Measurements from ENCODE around the gene TOP2B. TPM values are rescaled to one million over a fixed set of nuclear protein-coding genes. Genes with fewer than 3 reads are reported as not detected.

The TOP2B gene
- total and polyA plus RNA-seq, 2 experiments from 2014 or later = 92.0 to 179 TPM

DNA sequence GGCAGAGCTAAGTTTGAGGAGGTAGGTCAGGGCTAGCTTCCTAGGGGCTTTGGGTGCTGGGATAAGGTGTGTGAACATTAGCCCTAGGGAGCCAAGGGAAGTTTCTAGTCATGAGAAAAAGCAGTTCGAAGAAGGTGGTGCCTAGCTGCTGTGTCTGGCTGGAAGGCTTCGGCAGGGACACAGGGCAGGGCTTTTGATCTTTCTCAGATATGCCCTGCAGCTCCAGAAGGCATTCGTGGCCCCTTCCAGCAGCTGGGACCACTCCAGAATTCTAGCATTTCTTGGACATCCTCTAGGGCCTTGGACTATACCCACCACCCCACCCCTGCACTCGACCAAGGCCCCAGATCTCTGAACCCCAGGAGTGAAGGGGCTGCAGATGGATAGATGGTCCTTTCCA lies 88.6 kb downstream of the TOP2B start:
- no peak for ATAC-seq

More for the DNA sequence above, 88.6 kb downstream of the TOP2B start:
- Histone ChIP-seq H3K27ac (ENCODE audit: low read depth) (no peak overlapping the region), H3K4me2 (no peak overlapping the region), H3K27me3 (ENCODE audit: insufficient read depth) (no peaks in the 10 kb centered on the region), H3K79me2 (replicated peaks; ENCODE audit: insufficient read depth) (no peaks in the 10 kb centered on the region), H3K4me1 (ENCODE audit: insufficient read depth) (no peaks in the 10 kb centered on the region), H3F3A (replicated peaks; ENCODE audit: low read depth) (no peaks in the 10 kb centered on the region), H2AFZ (no peak overlapping the region), H3K36me3 (ENCODE audit: insufficient read depth) (no peaks in the 10 kb centered on the region), H4K20me1 (replicated peaks; ENCODE audit: insufficient read depth) (no peaks in the 10 kb centered on the region), H3K9me2 (ENCODE audit: insufficient read depth) (peaks cover 5% of the 10 kb centered on the region; the same call in 1 of the 2 replicates), H3K4me3 (no peak overlapping the region)
- no peaks in the 10 kb centered on the region for H3K36me3 Mint-ChIP-seq (ENCODE audit: low read depth)
- H3K4me3 Mint-ChIP-seq = no peak overlapping the region
- H3K4me1 Mint-ChIP-seq = peaks cover 8% of the 10 kb centered on the region
- no peak overlapping the region for H3K27ac Mint-ChIP-seq
- no peak for DNase-seq (ENCODE audit: low spot score)
- TF ChIP-seq ZNF114 (CRISPR knock-in tag; IDR thresholded peaks at IDR 0.05) (no peak), ZNF331 (CRISPR knock-in tag; IDR thresholded peaks at IDR 0.05; ENCODE audit: low read depth) (no peak), JUNB (IDR thresholded peaks at IDR 0.05; ENCODE audit: unreplicated experiment) (no peak), NANOG (IDR thresholded peaks at IDR 0.05; ENCODE audit: borderline replicate concordance) (no peak), POLR2AphosphoS5 (IDR thresholded peaks at IDR 0.05; ENCODE audit: low read depth) (no peak), EZH2phosphoT487 (IDR thresholded peaks at IDR 0.05; ENCODE audit: unreplicated experiment) (no peak), STAT1 (IDR thresholded peaks at IDR 0.05; ENCODE audit: unreplicated experiment) (no peak), EZH2 (IDR thresholded peaks at IDR 0.05; ENCODE audit: low read depth, unreplicated experiment) (no peak)
- TF ChIP-seq, protein P1, sequence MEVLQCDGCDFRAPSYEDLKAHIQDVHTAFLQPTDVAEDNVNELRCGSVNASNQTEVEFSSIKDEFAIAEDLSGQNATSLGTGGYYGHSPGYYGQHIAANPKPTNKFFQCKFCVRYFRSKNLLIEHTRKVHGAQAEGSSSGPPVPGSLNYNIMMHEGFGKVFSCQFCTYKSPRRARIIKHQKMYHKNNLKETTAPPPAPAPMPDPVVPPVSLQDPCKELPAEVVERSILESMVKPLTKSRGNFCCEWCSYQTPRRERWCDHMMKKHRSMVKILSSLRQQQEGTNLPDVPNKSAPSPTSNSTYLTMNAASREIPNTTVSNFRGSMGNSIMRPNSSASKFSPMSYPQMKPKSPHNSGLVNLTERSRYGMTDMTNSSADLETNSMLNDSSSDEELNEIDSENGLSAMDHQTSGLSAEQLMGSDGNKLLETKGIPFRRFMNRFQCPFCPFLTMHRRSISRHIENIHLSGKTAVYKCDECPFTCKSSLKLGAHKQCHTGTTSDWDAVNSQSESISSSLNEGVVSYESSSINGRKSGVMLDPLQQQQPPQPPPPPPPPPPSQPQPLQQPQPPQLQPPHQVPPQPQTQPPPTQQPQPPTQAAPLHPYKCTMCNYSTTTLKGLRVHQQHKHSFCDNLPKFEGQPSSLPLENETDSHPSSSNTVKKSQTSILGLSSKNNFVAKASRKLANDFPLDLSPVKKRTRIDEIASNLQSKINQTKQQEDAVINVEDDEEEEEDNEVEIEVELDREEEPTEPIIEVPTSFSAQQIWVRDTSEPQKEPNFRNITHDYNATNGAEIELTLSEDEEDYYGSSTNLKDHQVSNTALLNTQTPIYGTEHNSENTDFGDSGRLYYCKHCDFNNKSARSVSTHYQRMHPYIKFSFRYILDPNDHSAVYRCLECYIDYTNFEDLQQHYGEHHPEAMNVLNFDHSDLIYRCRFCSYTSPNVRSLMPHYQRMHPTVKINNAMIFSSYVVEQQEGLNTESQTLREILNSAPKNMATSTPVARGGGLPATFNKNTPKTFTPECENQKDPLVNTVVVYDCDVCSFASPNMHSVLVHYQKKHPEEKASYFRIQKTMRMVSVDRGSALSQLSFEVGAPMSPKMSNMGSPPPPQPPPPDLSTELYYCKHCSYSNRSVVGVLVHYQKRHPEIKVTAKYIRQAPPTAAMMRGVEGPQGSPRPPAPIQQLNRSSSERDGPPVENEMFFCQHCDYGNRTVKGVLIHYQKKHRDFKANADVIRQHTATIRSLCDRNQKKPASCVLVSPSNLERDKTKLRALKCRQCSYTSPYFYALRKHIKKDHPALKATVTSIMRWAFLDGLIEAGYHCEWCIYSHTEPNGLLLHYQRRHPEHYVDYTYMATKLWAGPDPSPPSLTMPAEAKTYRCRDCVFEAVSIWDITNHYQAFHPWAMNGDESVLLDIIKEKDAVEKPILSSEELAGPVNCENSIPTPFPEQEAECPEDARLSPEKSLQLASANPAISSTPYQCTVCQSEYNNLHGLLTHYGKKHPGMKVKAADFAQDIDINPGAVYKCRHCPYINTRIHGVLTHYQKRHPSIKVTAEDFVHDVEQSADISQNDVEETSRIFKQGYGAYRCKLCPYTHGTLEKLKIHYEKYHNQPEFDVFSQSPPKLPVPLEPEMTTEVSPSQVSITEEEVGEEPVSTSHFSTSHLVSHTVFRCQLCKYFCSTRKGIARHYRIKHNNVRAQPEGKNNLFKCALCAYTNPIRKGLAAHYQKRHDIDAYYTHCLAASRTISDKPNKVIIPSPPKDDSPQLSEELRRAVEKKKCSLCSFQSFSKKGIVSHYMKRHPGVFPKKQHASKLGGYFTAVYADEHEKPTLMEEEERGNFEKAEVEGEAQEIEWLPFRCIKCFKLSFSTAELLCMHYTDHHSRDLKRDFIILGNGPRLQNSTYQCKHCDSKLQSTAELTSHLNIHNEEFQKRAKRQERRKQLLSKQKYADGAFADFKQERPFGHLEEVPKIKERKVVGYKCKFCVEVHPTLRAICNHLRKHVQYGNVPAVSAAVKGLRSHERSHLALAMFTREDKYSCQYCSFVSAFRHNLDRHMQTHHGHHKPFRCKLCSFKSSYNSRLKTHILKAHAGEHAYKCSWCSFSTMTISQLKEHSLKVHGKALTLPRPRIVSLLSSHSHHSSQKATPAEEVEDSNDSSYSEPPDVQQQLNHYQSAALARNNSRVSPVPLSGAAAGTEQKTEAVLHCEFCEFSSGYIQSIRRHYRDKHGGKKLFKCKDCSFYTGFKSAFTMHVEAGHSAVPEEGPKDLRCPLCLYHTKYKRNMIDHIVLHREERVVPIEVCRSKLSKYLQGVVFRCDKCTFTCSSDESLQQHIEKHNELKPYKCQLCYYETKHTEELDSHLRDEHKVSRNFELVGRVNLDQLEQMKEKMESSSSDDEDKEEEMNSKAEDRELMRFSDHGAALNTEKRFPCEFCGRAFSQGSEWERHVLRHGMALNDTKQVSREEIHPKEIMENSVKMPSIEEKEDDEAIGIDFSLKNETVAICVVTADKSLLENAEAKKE (CRISPR knock-in tag; IDR thresholded peaks at IDR 0.05) = no peak
- TF ChIP-seq, protein P2, sequence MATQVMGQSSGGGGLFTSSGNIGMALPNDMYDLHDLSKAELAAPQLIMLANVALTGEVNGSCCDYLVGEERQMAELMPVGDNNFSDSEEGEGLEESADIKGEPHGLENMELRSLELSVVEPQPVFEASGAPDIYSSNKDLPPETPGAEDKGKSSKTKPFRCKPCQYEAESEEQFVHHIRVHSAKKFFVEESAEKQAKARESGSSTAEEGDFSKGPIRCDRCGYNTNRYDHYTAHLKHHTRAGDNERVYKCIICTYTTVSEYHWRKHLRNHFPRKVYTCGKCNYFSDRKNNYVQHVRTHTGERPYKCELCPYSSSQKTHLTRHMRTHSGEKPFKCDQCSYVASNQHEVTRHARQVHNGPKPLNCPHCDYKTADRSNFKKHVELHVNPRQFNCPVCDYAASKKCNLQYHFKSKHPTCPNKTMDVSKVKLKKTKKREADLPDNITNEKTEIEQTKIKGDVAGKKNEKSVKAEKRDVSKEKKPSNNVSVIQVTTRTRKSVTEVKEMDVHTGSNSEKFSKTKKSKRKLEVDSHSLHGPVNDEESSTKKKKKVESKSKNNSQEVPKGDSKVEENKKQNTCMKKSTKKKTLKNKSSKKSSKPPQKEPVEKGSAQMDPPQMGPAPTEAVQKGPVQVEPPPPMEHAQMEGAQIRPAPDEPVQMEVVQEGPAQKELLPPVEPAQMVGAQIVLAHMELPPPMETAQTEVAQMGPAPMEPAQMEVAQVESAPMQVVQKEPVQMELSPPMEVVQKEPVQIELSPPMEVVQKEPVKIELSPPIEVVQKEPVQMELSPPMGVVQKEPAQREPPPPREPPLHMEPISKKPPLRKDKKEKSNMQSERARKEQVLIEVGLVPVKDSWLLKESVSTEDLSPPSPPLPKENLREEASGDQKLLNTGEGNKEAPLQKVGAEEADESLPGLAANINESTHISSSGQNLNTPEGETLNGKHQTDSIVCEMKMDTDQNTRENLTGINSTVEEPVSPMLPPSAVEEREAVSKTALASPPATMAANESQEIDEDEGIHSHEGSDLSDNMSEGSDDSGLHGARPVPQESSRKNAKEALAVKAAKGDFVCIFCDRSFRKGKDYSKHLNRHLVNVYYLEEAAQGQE (IDR thresholded peaks at IDR 0.05; ENCODE audit: unreplicated experiment) = no peak
- TF ChIP-seq, protein P3, sequence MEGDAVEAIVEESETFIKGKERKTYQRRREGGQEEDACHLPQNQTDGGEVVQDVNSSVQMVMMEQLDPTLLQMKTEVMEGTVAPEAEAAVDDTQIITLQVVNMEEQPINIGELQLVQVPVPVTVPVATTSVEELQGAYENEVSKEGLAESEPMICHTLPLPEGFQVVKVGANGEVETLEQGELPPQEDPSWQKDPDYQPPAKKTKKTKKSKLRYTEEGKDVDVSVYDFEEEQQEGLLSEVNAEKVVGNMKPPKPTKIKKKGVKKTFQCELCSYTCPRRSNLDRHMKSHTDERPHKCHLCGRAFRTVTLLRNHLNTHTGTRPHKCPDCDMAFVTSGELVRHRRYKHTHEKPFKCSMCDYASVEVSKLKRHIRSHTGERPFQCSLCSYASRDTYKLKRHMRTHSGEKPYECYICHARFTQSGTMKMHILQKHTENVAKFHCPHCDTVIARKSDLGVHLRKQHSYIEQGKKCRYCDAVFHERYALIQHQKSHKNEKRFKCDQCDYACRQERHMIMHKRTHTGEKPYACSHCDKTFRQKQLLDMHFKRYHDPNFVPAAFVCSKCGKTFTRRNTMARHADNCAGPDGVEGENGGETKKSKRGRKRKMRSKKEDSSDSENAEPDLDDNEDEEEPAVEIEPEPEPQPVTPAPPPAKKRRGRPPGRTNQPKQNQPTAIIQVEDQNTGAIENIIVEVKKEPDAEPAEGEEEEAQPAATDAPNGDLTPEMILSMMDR (conservative IDR thresholded peaks at IDR 0.05; ENCODE audit: low read depth in 2 of 2) = no peak
- peaks cover 3% of the 10 kb centered on the region for H3K27me3 Mint-ChIP-seq (ENCODE audit: insufficient read depth, low read depth, poor library complexity)
- no peaks in the 10 kb centered on the region for H3K9me3 Mint-ChIP-seq

All from GM23338 (cell line).